ENCODE data around the gene UNC5A. TPM values are rescaled to one million over a fixed set of nuclear protein-coding genes. Genes with fewer than 3 reads are reported as not detected.

The UNC5A gene
- total RNA-seq, 1 donor from 2014 or later: 0.30 TPM

DNA sequence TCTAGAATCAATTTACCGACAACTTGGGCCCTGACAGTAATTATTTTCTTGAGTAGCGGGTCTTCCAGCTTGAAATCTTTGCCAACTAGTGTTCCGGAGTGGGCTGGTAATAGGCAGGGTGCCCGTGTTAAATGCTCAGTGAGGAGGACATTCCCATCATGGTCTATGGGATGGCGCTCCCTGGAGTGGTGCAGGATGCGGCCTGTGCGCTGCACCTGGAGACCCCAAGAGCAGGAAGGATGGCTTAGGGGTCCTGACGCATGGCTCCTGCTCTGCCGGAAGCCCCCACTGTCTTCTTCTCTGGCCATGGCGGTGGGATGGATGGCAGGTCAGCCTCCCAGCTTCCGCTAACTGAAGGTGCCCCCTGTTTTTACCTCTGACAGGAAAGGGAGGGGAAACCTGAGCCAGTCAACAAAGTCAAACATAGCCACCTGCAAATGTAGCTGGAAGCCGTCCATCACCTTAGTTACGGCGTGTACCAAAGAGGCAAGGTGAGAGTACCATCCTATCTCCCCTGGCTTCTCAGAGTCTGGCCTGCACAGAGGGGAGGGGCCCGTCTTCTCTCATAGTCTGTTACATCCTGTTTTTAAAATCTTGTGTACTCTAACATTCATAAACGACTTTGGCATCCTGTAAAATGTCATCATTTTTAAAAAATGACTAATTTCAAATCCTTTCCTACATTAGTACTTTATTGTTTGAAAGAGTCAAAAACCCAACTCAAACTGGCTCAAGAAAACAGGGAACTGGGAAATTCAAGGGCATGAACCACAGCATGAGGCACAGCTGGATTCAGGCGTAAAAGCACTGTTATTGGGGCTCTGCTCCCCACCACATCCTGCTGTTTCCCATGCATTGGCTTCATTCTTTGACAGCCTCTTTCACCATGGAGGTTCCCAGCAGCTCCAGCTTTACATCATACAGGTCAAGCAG, 28.5 kb upstream of the UNC5A start:
- DNase-seq: no peak

DNA sequence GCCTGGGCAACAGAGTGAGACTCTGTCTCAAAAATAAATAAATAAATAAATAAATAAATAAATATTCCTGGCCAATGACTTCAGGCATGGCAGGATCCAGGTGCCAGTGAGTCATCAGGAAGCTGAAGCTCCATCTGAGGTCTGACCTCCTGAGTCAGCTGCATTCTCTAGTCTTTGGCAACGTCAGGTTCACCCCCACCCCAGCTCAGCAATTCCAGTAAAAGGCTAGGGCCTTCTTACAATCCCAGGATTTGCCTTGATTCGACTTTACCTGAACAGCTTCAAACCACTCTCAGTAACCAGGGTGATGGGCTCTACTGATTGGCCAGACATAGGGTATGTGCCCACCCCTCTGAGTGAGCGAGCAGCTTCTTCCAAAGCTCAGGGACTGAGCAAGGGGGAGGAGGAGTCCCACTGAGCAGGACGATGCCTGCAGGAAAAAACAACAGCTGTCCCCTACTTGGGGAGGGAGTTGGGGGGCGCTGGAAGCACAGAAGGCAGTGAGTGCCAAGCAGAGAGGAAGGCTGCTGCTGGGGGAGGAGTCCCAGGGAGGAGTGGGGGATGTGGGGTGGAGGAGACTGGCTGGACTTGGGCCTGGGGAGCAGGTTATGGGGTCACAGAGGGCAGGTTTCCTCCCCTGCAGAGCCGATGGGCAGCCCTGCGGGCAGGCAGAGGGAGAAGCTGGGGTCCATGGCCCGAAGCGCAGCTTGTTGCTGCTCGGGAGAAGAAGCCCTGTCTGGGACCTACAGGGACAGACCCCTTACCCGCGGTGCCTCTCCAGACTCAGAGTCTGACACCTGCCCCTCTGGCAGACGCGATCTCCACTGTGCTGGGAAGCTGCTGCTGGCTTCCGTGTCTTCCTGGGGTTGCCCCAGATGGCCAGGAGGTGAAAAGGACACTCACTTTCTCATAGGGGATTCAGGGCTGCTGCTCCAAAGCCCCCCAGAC, 25.9 kb upstream of the UNC5A start:
- no peak for DNase-seq

DNA sequence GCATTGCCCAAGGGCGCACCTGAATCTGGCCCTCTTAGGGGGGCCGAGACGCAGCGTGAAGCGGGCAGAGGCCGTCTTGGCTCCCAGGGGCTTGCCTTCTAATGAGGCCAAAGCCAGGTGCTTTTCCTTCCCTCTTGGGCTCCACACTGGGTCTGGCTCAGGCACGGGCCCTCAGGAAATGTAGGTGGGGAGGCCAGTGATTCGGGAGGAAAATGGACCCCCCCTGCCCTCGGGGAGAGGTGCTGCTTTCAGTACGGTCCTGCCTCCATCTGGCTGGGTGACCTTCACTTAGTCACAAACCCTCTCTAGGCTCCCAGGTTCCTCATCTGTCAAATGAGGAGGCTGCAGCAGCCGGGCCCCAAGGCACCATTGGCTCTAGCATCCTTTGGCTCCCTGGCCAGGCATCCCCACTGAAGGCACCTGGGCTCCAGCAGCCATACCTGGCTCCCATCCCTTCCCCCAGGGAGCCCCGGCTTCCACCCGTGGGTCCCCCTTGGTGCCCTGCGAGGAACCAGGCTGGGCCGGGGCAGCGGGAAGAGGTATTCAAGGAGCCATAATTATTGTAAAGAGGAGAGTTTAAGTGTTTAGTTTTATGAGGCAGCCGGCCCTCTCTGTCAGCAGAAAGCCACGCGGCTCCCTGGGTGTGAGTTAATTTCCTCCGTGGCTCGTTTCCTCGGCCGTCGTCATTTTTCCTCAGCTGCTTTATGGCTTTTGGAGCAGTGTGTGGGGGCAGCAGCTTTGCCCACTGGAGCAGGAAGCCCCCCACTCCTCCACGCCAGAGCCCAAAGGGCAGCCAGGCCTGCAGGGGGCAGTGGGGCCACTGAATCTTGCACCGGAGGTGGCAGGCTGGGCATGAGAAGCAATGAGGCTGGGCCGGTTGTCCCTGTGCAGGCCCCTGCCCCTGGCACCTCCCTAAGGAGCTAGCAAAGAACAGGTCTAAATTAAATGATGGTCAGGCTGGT, 24.9 kb upstream of the UNC5A start:
- DNase-seq: no peak

DNA sequence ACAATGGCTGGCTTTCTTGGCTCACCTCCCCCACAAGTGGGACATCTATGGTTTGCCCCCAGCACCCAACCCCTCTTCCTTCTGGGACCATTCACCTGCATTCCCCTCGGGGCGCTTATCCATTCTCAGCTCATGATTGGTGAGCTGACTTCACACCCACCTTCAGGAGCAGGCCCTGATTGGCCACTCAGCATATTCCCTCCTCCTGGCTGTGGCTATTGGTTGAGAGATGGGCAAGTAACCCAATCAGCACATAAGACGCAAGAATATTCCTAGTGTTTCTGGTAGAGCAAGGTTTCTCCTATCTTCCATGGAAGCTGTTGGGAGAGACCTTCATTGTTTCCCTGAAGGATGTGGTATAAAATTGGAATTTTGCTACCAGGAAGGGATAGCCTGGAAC, 22.7 kb upstream of the UNC5A start:
- DNase-seq: no peak

DNA sequence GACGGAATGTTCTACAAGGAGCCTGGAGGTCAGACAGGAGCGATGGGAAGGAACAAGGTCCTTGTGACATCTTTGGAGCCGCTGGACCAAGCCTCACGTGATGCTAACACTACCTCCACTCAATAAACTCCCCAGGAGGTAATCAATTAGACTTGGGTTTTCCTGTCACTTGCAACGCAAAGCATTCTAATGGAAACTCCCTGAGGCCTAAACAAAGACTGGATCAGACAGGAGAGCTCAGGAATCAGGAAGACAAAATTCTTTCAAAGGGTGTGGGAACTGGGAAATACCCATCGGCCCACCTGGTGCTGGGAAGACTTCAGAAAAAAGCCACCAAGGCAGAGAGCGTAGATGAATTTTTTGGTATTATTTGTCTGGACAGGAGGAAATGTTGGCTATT, 22.3 kb upstream of the UNC5A start:
- DNase-seq: no peak

DNA sequence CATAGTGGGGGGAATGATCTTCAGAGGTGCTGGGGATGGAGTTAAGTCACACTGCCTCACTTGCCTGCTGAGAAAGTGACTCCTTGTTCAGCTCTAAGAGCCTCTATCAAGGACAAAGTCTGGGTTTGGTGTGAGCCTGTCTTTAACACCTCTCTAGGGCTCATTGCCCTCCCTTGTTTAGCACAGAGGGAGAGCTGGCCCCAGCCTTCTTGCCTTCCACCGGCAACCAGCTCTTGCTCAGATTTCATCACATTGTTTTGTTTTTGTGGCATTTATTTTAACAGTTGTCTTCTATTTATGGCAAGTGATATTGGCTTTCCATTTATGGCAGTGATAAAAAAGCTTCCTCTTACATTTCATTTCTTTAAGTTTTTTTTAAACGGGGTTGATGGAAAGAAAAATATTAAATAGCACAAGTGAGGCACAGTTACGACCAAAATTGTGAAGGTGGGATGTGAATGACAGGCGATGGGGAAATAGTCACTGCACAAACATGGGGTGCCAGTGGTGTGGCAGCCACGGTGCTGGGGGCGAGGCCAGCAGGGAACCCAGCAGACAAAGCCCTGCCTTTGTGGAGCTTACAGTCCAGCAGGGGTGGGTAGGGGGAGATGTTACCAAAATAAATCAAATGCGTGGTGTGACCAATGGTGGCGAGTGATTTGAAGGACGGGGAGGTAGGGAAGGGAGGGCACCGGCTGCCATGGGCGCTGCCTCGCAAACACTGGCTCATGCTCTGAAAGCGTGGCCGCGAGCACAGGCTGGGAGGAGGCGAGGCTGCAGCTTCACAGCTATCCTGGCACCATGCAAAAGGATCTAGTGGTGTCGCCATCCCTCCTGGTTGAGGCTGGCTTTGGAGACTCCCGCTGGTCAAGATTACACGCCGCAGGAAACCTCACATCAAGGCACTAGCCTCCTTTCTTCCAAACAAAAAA, 21.2 kb upstream of the UNC5A start:
- DNase-seq: no peak

DNA sequence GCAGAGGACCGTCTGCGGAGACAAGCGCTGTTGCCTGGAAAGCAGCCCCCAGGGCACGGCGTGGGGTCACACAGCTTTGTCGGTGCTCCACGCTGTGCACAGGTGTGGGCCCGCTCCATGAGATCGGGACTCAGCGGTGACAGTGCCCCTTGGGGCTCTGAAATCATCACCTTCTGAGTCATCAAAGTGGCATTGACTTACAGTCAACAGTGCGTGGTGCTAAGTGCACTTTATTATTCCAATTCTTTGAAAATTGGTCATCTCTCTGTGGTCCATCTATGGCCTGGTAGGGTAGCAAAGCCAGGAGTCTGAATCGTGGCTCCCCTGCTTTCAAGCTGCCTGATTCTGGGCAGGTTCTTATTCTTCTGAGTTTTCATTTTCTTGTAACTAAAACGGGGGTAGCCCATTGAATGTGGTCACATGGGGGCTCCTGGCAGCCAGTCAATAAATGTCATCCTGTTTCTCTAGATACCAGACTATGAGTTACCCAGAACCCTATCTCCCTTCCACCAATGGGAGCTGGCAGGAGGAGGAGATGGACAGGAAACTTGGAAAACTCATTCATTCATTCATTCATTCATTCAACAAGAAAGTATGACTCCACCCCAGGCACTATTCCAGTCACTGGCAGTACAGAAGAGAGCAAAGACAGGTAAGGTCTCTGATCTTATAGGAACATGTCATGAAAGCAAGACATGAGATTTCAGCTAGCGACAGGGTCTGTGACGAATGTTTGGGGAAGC, 20.3 kb upstream of the UNC5A start:
- DNase-seq: no peak

DNA sequence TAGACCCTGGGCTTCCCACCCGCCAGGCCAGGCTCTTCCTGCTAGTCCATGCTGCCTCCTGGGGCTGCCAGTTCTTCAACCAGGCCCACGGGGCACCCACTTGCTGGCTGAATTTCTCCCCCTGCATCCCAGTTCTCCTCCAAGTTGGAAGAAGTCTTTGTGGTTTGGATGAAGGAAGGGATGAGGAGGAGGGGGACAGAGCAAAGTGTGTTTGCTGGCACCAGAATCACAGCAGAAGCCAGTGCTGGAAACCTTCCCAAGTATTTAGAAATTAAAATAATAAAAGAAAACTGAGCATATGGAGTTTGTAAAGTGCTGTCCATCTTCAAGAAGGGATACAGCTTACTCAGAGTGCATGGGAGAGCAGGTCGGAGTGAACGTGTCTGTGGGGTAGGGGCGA, 19.4 kb upstream of the UNC5A start:
- DNase-seq: no peak

DNA sequence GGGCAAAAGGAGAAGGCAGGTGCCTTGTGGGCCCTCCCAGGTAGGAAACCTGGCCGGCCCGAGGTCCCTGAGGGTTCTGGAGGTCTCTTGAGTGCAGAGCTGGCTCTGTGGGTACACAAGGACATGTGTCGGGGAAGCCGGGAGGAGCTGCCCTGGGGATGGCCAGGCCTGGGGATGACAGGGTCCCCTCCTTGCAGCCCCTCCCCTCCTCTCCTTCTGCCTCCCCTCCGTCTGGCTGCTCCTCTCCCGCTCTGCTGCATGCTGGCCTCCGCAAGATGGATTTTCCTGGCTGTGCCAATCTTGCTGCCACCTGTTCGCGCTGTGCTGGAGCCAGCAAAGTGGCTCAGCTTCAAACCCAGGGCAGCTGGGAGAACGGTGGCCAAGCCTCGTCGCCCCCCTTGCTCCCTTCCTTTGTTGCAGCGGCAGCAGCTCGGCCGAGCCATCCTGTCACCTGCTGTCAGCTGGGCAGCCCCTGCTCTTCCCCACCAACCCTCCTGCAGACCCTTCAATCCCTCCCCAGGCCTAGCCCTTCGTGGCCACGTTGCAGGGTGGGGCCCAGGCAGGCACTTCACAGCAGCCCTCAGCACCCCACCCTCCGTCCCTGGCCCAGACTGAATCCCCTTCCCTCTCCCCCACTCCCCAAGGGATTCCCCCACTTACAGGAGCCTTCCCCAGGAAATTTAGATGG, 17.6 kb upstream of the UNC5A start:
- no peak for DNase-seq

DNA sequence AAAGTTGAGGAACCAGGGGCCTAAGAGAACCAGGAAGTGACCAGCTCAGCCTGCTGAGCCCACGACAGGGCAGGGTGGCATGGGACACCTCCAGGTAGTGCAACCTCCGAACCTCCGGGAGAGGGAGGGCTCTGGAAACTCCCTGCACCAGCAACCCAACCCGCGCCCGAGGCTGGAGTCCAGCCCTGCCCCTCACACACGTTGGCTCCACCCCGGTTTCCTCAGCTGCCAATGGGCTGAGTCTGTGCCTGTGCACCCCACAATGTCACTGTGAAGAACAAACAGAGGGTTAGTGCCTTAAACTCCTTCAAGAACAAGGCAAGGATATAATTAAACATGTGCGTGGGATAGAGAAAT, 17.0 kb upstream of the UNC5A start:
- DNase-seq: no peak

DNA sequence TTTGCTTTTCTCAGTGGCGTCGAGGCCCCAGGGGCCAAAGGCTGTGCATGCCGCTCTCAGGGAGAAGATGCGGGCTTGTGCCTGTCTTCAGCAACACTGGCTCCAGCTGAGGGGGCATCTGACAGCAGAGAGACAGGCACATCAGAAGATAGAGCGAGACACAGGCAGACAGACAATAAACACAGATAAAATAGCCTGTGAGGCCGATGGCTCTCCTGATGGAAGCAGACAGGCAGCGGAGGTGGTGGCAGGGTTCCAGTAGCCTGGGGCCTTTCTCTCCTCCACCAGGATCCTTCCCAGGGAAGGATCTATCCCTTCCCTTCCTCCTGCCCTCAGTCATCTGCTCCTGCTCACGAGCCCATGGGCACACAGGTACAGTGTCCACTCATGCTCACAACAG, 16.6 kb upstream of the UNC5A start:
- no peak for DNase-seq

DNA sequence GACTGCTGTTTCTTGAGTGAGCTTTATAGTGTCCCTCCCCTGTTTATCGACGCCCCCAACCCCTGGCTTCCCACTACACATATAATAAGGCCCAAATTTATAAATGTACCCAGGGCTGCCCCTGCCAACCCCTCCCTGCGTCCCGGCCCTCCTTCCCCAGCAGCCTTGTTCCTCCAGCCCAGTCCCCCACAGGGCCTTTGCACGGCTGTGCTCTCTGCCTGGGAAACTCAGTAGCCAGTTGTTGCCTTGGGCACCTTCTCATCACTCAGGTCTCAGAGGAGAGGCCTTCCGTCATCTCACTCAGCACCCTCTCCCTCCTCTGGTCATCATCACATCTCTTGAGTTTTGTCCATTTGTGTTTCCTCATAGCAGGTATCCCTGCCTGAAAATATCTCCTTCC, 15.8 kb upstream of the UNC5A start:
- DNase-seq: no peak

DNA sequence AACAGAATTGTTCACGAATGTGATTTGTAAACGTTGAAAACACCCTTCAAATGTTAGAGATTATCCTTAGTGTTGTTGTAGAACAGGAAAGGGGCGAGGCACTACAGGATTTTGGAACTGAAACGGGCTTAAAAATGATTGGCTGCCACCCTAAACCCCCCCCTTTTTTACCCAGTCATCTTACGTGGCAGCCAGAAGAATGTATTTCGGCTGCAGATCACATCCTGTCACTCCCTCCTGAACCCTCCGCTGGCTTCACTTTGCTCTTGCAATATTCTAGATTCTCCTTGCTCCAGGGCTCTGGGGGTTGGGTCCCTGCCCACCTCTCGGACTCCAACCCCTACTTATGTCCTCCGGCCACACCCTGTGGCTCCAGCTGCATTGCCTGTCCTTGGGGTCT, 13.9 kb upstream of the UNC5A start:
- DNase-seq: no peak

DNA sequence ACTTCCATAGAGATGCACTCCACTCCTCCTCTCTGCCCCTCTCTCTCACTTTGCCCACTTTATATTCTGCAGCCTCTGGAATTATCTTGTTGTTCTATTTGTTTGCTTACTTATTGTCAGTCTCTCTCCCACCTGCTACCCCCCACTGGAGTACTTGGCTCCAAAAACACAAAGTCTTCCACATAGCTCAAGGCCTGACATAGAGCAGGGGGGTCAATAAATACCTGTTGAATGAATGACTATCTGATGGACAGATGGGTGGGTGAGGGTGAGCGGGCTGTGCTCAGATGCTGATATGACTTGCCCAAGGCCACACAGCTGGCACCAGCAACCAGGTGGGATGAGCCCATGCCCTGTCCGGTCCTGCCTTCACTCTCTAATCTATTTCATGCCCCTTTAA, 13.4 kb upstream of the UNC5A start:
- DNase-seq: no peak

DNA sequence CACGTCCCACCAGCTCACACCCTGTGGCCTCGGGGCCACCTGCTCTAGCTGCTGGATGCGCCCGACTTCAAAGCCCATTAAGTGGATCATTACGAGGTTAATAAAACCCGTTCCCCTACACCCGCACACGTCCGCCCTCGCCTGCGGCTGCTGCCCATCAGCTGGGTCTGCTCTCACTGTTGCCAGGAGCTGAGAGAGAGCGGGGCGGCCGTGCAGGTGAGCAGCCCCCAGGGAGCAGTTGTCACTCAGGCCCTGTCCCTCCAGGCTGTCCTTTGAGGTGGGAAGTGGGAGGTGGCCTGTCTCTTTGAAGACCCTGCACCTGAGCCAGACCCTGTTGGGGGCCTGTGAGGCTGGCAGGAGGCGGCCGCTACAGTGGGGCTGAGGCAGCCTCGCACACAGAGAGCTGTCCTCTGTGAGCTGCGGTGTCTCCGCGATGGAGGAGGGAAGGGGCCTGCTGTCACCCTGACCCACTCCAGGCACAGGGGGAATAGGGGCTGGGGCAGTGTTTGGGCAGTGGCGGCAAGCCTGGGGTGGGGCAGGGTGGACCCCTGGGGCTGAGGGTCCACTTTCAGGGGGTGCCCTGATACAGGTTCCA, 12.8 kb upstream of the UNC5A start:
- DNase-seq: no peak

DNA sequence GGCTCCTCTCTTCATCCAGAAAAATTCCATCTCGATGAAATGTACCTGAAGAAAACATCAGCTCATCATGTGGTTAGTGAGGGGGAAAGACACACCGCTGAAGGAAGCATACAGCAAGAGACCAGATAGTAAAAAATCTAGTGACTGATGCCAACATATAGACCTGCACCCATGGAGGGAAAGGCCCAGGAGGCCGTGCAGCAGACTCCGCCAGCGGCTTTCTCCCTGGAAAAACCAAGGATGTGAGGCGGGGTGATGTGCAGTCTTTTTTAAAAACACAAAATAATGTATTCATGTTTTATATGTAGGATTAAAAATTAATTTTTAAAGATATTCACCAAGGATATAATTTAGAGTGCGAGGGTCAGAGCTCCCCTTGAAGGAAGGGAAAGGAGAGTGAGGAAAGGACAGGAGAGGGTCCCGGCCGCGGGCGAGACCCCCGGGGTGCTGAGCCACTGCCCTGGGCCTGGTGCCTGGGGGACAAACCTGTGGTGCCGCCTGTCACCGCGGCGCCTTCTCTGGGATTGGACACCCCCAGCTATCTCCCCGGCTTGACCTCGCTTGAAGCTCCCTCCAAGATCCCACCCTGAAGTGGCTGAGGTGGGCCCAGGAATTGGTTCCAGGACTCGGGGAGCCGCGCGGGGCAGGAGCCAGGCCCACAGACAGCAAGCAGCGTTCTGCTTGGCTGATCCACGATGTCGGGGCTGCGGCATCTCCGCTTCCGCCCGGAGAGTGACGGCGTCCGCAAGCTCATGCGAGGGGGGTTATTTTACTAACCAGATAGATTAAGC, 12.1 kb upstream of the UNC5A start:
- no peak for DNase-seq

DNA sequence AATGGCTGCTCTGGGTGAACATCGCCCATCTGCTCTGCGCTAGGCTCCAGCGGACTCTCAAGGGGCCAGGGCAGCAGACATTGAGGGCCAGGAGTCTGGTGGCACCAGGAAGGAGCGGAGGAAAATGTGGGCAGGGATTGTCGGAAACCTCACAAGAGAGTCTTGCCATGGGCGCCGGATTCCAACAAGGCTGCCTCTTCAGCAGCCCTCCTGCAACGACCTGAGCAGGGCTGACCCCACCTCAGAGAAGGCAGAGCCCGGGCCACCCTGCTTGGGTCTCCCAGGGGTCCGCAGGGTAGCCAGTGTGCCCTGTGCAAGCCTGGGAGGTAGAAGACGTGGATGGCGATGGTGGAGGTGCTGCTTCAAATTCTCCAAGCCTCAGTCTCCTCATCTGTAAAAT, 11.4 kb upstream of the UNC5A start:
- DNase-seq: no peak

DNA sequence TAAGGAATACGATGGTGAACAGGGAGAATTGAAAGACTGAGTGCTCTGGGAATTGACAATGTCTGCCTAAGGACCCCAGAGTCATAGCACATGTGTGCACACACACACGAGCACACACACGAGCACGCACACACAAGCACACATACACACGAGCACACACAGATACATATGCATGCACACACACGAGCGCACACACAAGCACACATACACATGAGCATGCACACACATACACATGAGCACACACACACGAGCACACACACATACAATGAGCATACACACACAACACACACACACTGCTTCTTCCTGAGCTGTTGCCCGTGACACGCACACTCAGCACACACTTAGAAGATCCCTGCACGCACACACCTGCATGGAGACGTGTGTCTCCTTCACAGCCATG, 10.9 kb upstream of the UNC5A start:
- DNase-seq: no peak

Data from skin of body (tissue), 2 donors.